ENCODE data around the gene EIPR1.

Gene EIPR1

DNA sequence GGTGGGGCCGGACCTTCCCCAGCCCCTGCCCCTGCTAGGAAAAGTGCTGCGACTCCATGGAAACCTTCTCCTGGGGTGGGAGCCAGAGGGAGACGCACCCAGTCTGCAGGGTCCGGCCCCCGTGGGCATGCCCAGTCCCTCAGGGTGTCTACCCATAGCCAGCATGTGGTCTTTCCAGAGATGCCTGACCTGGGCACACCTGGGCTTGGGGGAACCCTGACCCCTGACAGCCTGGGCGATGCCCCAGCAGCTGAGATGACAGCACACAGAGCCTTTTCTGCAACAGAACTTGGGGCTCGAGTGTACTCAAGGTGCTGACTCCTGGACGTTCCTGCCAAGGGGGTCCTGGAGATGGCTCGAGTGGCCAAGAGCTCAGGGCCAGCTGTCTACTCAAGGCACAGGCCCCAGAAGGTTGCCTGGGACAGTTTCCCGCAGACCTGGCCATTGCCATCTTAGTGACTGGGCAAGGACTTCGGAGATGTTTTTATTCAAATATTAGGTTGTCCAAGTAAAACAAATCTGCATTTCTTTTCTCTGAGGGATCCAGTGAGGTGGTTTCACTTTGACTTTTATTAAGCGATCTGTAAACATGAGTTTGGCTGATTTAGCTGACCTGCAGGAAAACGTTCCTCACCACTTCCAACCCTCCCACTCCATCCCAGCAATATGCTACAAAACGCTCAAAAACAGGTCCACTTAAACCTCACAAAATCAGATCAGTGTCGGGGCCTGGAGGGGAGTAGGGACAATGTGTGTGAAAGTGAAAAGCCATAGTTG lies 228.0 kb downstream of the EIPR1 start:
- no peak overlapping the region for H3K27ac Mint-ChIP-seq
- no peak overlapping the region for H3K4me3 Mint-ChIP-seq
- ATAC-seq, result no peak
- H3K9me3 Mint-ChIP-seq, result peaks cover 8% of the 10 kb centered on the region
- H3K36me3 Mint-ChIP-seq, result peaks cover 42% of the 10 kb centered on the region
- H3K27me3 Mint-ChIP-seq, result no peaks in the 10 kb centered on the region
- H3K4me1 Mint-ChIP-seq, result peaks cover 27% of the 10 kb centered on the region

DNA sequence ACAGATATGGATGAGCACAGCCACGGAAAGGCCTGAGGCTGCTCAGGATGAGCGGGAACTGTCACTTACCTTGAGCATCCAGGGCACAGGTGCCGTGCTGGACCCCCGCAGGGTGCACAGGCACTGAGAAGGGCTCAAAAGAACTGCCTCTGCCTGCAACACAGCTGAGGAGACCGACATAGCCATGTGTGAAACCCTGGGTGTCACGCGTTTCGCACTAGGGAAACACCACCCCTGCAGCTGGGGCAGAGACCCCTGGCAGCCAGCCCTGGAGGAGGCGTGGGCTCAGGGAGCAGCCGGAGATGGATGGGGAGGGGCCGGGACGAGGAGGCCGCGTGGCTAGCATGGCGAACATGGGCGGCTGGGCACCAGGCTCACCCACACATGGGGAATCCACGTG lies 228.9 kb downstream of the EIPR1 start:
- Mint-ChIP-seq H3K27ac (no peak overlapping the region), H3K4me1 (peaks cover 20% of the 10 kb centered on the region), H3K9me3 (peaks cover 8% of the 10 kb centered on the region), H3K4me3 (no peak overlapping the region), H3K27me3 (no peaks in the 10 kb centered on the region), H3K36me3 (peaks cover 35% of the 10 kb centered on the region)
- no peak for ATAC-seq

DNA sequence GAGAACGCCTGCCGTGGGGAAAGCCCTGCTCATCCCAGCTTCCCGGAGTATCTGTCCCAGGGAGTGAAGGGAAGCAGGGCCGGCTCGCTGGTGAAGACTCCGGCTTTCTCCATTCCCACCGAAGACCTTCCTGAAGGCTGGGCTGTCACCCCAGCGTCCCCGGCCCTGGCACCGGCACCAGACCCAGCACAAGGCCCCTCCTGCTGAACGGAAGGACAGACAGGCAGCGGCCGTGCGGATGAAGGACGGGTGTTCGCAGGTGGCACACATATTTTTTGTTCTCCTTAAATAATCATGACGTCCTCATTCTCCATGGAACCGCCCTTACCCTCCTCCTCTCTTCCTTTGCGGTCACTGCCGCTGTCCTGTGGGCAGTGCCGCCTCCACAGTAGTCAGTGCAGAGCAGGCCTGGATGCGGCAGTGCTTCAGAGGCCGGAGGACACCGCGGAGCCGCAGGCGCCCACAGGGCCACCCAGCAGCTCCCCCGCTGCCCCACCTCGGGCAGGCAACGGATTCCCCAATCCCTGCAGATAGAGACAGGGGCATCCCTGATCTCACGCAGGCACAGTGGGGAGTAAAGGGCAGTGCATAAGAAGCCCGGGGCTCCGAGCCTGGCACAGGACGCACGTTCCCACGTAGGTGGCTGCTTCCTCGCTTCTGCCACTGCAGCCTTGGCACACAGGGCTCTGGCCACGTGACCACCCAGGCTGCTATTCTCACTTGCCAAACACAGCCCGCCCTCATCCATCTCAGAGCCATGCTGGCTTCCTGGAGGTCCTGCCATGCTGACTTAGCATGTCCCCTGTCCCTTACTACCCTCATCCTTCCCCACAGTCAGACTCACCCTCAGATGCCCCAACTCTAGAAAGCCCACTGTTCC lies 229.7 kb downstream of the EIPR1 start:
- Mint-ChIP-seq H3K27ac (no peak overlapping the region), H3K4me1 (peaks cover 20% of the 10 kb centered on the region), H3K9me3 (peaks cover 8% of the 10 kb centered on the region), H3K36me3 (peaks cover 33% of the 10 kb centered on the region), H3K27me3 (no peaks in the 10 kb centered on the region), H3K4me3 (no peak overlapping the region)
- ATAC-seq, result no peak

DNA sequence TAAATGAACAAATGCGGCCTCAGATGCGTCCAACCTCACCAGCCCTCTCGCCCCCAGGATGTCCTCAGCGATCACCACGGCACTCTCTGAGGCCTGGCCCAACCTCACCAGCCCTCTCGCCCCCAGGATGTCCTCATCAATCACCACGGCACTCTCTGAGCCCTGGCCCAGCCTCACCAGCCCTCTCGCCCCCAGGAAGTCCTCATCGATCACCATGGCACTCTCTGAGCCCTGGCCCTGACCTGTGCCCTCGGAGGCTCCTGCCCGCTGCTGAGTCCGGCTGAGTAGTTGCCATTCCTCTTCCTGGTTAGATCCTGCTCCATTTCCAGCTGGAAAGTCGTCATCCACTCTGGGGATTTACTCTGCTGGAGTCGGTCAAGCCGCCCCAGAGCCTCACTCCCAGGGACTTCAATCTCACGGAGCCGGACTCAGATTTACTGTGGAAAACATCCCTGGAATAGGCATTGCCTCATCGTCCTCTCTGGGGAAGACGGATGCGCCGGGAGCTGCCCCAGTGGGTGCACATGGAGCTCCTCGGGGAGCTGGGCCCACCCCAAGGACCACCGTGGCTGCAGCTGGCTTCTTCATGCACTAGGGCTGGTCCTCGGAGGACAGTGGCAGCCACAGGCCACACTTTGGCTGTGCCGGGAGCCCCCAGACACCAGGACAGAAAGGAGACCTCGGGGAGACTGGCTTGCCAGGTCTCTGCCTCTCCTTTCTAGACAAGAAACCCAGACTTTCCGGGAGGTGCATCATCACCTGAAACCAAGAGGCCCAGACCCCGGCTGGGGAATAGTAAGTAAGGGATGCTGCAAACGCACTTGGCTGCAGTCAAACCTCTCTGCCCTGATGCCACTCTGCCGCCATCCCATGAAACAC lies 230.6 kb downstream of the EIPR1 start:
- Mint-ChIP-seq H3K27me3 (no peaks in the 10 kb centered on the region), H3K4me3 (no peak overlapping the region), H3K9me3 (peaks cover 8% of the 10 kb centered on the region), H3K27ac (no peak overlapping the region), H3K4me1 (peaks cover 12% of the 10 kb centered on the region), H3K36me3 (peaks cover 24% of the 10 kb centered on the region)
- no peak for ATAC-seq

DNA sequence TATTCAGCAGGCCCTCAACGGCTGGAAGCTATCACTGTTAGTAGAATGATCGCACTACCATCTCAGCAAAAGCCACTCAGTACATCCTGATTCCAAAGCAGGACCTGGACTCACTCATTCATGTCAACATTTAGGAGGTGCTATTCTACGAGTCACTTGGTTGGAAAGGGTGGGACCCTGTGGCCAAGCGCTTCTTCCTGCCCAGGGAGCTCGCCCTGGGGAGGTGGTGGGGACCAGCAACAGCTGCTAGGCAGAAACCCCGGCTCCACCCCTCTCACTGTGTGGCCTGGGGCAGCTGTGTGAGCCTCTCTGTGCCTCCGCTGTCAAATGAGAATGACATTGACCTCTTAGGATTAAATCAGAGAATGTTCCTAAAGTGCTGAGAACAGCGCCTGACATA lies 231.4 kb downstream of the EIPR1 start:
- no peak overlapping the region for H3K27ac Mint-ChIP-seq
- ATAC-seq, result no peak
- H3K4me1 Mint-ChIP-seq, result peaks cover 4% of the 10 kb centered on the region
- peaks cover 16% of the 10 kb centered on the region for H3K36me3 Mint-ChIP-seq
- no peak overlapping the region for H3K4me3 Mint-ChIP-seq
- peaks cover 4% of the 10 kb centered on the region for H3K9me3 Mint-ChIP-seq
- no peaks in the 10 kb centered on the region for H3K27me3 Mint-ChIP-seq

DNA sequence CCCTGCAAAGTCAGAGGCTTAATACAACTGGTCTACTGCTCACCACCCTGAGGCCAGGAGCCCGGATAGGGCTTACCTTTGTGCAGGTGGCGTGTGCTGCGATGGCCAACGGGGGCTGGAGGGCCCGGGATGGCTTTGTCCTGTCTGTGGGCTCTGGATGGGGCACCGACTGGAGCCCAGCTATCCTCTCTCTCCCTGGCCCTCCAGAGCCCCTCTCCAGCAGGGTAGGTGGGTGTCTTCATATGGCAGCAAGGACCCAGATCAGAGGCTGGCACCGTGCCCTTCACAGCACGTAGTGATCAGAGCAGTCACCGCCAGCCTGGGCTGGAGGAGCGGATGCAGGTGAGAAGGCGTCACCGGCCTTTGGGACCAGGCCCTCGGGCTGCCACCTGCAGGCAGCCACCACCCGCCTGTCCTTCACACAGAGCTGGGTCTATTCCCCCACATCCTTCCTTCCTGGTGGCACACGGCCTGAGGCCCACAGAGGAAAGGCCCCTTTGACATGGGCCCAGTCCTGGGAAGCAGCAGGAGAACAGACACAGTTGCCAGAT lies 232.1 kb downstream of the EIPR1 start:
- Mint-ChIP-seq H3K27ac (no peak overlapping the region), H3K27me3 (no peaks in the 10 kb centered on the region), H3K9me3 (no peaks in the 10 kb centered on the region), H3K36me3 (peaks cover 9% of the 10 kb centered on the region), H3K4me1 (no peaks in the 10 kb centered on the region), H3K4me3 (no peak overlapping the region)
- no peak for ATAC-seq

DNA sequence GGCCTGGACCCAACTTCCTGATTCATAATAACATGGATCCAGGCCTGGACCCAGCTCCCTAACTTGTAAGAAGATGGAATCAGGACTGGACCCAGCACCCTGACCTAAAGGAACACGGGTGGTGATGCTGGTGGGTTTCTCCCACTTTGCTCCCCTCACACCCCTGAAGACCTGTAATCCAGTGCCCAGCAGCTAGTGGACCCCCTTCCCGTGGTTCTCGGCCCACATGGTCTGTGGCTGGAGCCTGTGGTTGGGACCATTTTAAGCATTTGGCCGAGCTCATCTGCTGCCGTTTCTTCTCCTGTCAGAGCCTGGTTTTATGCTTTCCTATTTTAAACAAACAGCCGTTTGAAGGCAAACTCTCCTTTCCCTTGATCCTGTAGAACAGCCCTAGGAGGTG lies 232.8 kb downstream of the EIPR1 start:
- H3K4me1 Mint-ChIP-seq, result no peaks in the 10 kb centered on the region
- ATAC-seq, result no peak
- no peak overlapping the region for H3K27ac Mint-ChIP-seq
- H3K4me3 Mint-ChIP-seq, result no peak overlapping the region
- H3K36me3 Mint-ChIP-seq, result peaks cover 2% of the 10 kb centered on the region
- H3K27me3 Mint-ChIP-seq, result no peaks in the 10 kb centered on the region
- H3K9me3 Mint-ChIP-seq, result no peaks in the 10 kb centered on the region

DNA sequence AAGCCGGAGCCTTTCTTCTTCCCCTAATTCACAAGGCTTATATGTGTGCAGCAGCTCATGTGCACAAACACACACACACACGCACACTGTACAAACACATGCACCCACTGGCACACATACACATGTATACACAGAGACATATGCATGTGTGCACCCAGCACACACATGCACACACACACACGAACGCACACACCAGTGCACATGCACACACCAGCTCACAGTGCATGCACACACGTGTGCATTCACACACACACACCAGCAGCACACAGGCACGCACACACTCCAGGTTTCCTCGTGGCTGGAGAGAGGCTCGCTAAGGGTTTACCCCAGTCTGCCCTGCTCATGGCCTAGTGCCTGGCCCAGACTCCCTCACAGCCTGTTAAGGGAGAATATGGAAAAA lies 234.0 kb downstream of the EIPR1 start:
- ATAC-seq, result no peak
- no peaks in the 10 kb centered on the region for H3K27me3 Mint-ChIP-seq
- H3K9me3 Mint-ChIP-seq, result no peaks in the 10 kb centered on the region
- H3K27ac Mint-ChIP-seq, result no peak overlapping the region
- no peaks in the 10 kb centered on the region for H3K36me3 Mint-ChIP-seq
- no peak overlapping the region for H3K4me3 Mint-ChIP-seq
- no peaks in the 10 kb centered on the region for H3K4me1 Mint-ChIP-seq

DNA sequence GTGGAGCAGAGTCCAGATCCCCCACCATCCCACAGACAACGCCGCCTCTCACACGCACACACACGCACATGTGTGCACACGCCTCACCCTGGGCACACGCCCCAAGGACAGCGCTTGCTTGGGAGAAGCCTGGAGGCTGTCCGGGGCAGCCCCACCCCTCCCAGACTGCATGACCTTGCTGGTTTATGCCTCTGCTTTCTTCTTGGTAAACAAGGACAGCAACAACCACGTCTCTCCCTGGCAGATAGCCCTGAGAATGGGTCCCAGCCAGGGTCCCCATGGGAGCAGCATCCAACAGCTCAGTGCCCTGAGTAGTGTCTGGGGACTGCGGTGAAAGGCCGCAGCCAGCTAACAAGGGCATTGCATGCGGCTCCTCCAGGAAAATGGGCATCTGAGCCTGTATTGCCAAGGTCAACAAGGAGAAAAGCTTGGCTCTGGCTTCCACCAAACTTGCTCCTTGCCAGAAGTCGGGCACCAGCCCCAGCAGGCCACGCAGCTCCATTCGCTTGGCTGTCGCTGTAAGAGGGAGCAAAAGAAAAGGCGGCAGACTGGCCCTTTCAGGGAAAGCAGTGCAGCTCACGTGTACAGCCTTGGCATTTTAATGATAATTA lies 234.6 kb downstream of the EIPR1 start:
- no peak overlapping the region for H3K27ac Mint-ChIP-seq
- peak; percentile 10 for ATAC-seq
- H3K4me3 Mint-ChIP-seq, result no peak overlapping the region

DNA sequence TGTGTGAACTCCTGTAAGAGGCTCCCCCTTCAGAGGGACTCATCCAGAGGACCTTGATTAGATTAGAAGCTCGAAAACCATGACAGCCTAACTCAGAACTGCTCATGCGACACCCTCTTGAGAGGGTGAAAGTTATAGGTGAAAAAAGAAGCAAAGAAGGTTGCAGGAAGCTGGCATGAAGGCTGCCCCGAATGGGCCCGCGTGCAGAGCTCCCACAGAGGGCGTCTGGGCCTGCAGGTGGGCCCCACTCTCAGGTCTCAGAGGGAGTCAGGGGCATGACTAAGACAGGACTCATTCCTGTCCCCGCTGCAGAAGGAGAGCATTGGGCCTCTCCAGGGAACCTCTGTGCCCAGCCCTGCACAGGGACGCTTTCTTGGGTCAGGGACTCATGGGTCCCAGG lies 235.4 kb downstream of the EIPR1 start:
- Mint-ChIP-seq H3K4me3 (no peak overlapping the region), H3K9me3 (no peaks in the 10 kb centered on the region), H3K27ac (no peak overlapping the region), H3K27me3 (no peaks in the 10 kb centered on the region), H3K36me3 (no peaks in the 10 kb centered on the region), H3K4me1 (no peaks in the 10 kb centered on the region)
- peak; percentile 56 for ATAC-seq

More for the DNA sequence above, 234.6 kb downstream of the EIPR1 start:
- H3K4me1 Mint-ChIP-seq, result no peaks in the 10 kb centered on the region
- no peaks in the 10 kb centered on the region for H3K36me3 Mint-ChIP-seq
- H3K27me3 Mint-ChIP-seq, result no peaks in the 10 kb centered on the region
- no peaks in the 10 kb centered on the region for H3K9me3 Mint-ChIP-seq

DNA sequence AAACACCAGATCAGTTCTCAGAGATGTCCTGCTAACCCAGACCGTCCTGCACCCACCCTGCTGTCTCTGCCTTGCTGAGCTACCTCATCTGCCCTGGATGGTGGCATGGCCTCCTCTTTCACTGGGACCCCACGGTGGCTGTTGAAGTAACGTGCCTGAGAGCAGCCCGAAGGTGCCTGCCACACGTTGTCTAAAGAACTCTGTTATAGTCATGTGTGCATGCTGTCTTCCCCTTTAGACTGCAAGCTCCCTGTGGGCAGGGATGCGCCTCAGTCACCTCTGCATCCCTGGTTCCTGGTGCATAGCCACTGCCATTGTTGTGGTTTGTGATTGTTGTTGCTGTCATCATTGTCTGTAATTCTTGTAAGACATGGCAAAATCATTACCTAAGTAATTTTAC lies 235.9 kb downstream of the EIPR1 start:
- ATAC-seq, result no peak
- no peak overlapping the region for H3K27ac Mint-ChIP-seq
- no peaks in the 10 kb centered on the region for H3K36me3 Mint-ChIP-seq
- no peak overlapping the region for H3K4me3 Mint-ChIP-seq
- no peaks in the 10 kb centered on the region for H3K4me1 Mint-ChIP-seq
- no peaks in the 10 kb centered on the region for H3K27me3 Mint-ChIP-seq
- no peaks in the 10 kb centered on the region for H3K9me3 Mint-ChIP-seq

DNA sequence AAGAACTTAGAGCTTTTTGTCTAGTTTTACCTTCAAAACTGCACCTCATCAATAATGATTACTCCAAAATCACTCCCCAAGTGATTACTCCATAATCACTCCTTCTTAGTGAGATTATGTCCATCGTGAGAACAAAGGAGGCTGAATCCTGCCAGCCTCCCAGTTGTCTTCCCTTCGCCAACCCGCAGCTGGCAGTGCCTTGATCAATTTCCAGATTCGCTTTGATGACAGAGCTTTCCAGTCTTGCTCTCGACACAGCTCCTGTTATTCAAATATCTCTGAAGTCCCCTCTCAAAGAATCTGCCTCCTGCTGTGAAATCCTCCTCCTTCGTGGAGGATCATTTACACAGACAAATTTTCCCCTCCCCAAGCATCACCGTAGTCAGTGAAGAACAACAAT lies 237.7 kb downstream of the EIPR1 start:
- no peaks in the 10 kb centered on the region for H3K27me3 Mint-ChIP-seq
- H3K9me3 Mint-ChIP-seq, result no peaks in the 10 kb centered on the region
- no peak overlapping the region for H3K27ac Mint-ChIP-seq
- no peak overlapping the region for H3K4me3 Mint-ChIP-seq
- H3K36me3 Mint-ChIP-seq, result no peaks in the 10 kb centered on the region
- no peaks in the 10 kb centered on the region for H3K4me1 Mint-ChIP-seq
- ATAC-seq, result no peak

All from stimulated activated memory B cell treated with anti-CD40 and anti-IgM and Interleukin-4, amounts not matched to agents 10 μg/mL and 1 μg/mL and 100 μg/mL, for 72 hours (primary cell).